Hepatocyte (in vitro differentiated cells): ENCODE measurements around the gene KCNMA1. TPM values are rescaled to one million over a fixed set of nuclear protein-coding genes. Genes with fewer than 3 reads are reported as not detected.

ENCODE experiments used
- DNase-seq: peaks from one replicate; pipeline ENCODE4 v3.0.0-alpha.2; 2016; ENCODE audit warnings: low spot score
- H2AFZ ChIP-seq: fragments of 200-600 bp; sonication (generic); 2 replicates; pipeline ENCODE4 v1.6.0; 2016; ENCODE audit warnings: antibody characterized with exemption, mild to moderate bottlenecking
- H3K27ac ChIP-seq: fragments of 200-600 bp; sonication (generic); 2 replicates; pipeline ENCODE4 v1.5.1; 2016; ENCODE audit warnings: mild to moderate bottlenecking
- H3K27me3 ChIP-seq: fragments of 200-600 bp; sonication (generic); 2 replicates; pipeline ENCODE4 v1.6.1; 2016
- H3K36me3 ChIP-seq: fragments of 200-600 bp; sonication (generic); replicated peaks from 2 replicates; pipeline ENCODE4 v1.5.1; 2016; ENCODE audit warnings: low read depth; ENCODE audit not compliant: insufficient read depth
- H3K4me1 ChIP-seq: fragments of 200-600 bp; sonication (generic); 2 replicates; pipeline ENCODE4 v1.5.1; 2016; ENCODE audit warnings: mild to moderate bottlenecking, moderate library complexity; ENCODE audit not compliant: insufficient read depth
- H3K4me2 ChIP-seq: fragments of 200-600 bp; sonication (generic); 2 replicates; pipeline ENCODE4 v1.6.0; 2016
- H3K4me3 ChIP-seq: fragments of 200-600 bp; sonication (generic); 2 replicates; pipeline ENCODE4 v1.5.1; 2016; ENCODE audit warnings: mild to moderate bottlenecking
- H3K79me2 ChIP-seq: fragments of 200-600 bp; sonication (generic); 2 replicates; pipeline ENCODE4 v1.6.0; 2017; ENCODE audit warnings: mild to moderate bottlenecking
- H3K9me2 ChIP-seq: fragments of 200-600 bp; sonication (generic); replicated peaks from 2 replicates; pipeline ENCODE4 v1.6.0; 2017; ENCODE audit warnings: mild to moderate bottlenecking; ENCODE audit not compliant: insufficient read depth
- H3K9me3 ChIP-seq: fragments of 200-600 bp; sonication (generic); 2 replicates; pipeline ENCODE4 v1.5.1; 2016; ENCODE audit warnings: low read depth, mild to moderate bottlenecking
- H4K20me1 ChIP-seq: fragments of 200-600 bp; sonication (generic); 2 replicates; pipeline ENCODE4 v1.6.0; 2016; ENCODE audit warnings: mild to moderate bottlenecking; ENCODE audit not compliant: insufficient read depth, poor library complexity, severe bottlenecking
- CTCF ChIP-seq: fragments of 200-600 bp; sonication (generic); IDR thresholded peaks from 2 replicates; pipeline ENCODE4 v1.5.1; 2016; ENCODE audit warnings: antibody characterized with exemption, mild to moderate bottlenecking; ENCODE audit not compliant: poor library complexity
- EZH2 ChIP-seq: fragments of 200-600 bp; sonication (generic); IDR thresholded peaks from 2 replicates; pipeline ENCODE4 v1.6.1; 2016; ENCODE audit warnings: antibody characterized with exemption, mild to moderate bottlenecking, borderline replicate concordance
- EZH2phosphoT487 ChIP-seq: fragments of 200-600 bp; sonication (generic); IDR thresholded peaks from one replicate; pipeline ENCODE4 v1.6.1; 2018; ENCODE audit warnings: antibody characterized with exemption, mild to moderate bottlenecking, low read depth, moderate library complexity; ENCODE audit not compliant: unreplicated experiment, severe bottlenecking
- WGBS: methylation state at CpG from one replicate; pipeline ENCODE4 v1.1.6; 2016; ENCODE audit warnings: low lambda C conversion rate; ENCODE audit errors: missing lambda C conversion rate; 5-methylcytosine and 5-hydroxymethylcytosine counted together
- polyA plus RNA-seq: library from polyadenylated mRNA; unstranded; fragments of >200 nt; fragmentation: Nextera tagmentation; extraction: Ambion mirVana; gene quantifications from 2 replicates; pipeline ENCODE4 v1.2.1, GENCODE V29; 2016
- total RNA-seq: library from RNA; depleted of rRNA; stranded (reverse); fragments of >200 nt; gene quantifications from 2 replicates; pipeline ENCODE4 v1.2.3, GENCODE V29; 2014

The KCNMA1 gene
- total and polyA plus RNA-seq, 2 experiments from 2014 or later, result 42.6 to 73.3 TPM

- TF ChIP-seq EZH2phosphoT487, result no peak
- no peak for TF ChIP-seq CTCF
- no peak for TF ChIP-seq EZH2
- H3K27me3 ChIP-seq, result no peaks in the 10 kb centered on the region
- H4K20me1 ChIP-seq, result no peaks in the 10 kb centered on the region
- no peak overlapping the region for H3K4me2 ChIP-seq
- no peaks in the 10 kb centered on the region for H3K79me2 ChIP-seq
- no peak overlapping the region for H3K4me3 ChIP-seq
- WGBS, result 74% methylated on average over 2 of the region's 2 CpGs
- no peak overlapping the region for H3K27ac ChIP-seq
- peaks cover 6% of the 10 kb centered on the region for H3K4me1 ChIP-seq
- H3K9me3 ChIP-seq, result no peaks in the 10 kb centered on the region
- no peak for DNase-seq
- no peak overlapping the region for H2AFZ ChIP-seq
- H3K36me3 ChIP-seq, result no peaks in the 10 kb centered on the region
- H3K9me2 ChIP-seq, result no peaks in the 10 kb centered on the region
These were observed 381.3 kb downstream of the KCNMA1 start for GRCh38 chr10:77256346-77256745.

GRCh38 chr10:77253556-77254064 is 384.0 kb downstream of the KCNMA1 start:
- Histone ChIP-seq H3K9me2 (no peaks in the 10 kb centered on the region), H2AFZ (no peak overlapping the region), H3K36me3 (no peaks in the 10 kb centered on the region), H3K4me2 (no peak overlapping the region), H3K4me3 (no peak overlapping the region), H3K9me3 (no peaks in the 10 kb centered on the region), H3K27me3 (no peaks in the 10 kb centered on the region), H4K20me1 (no peaks in the 10 kb centered on the region), H3K79me2 (no peaks in the 10 kb centered on the region), H3K27ac (no peak overlapping the region), H3K4me1 (peaks cover 6% of the 10 kb centered on the region)
- DNase-seq, result no peak
- TF ChIP-seq EZH2phosphoT487 (no peak), CTCF (no peak), EZH2 (no peak)
- WGBS, result 93% methylated on average over 4 of the region's 4 CpGs

GRCh38 chr10:77253147-77253545 is 384.5 kb downstream of the KCNMA1 start:
- no peaks in the 10 kb centered on the region for H3K27me3 ChIP-seq
- DNase-seq, result no peak
- no peak overlapping the region for H3K4me3 ChIP-seq
- no peaks in the 10 kb centered on the region for H3K36me3 ChIP-seq
- no peak overlapping the region for H3K4me2 ChIP-seq
- no peak overlapping the region for H3K27ac ChIP-seq
- no peaks in the 10 kb centered on the region for H3K79me2 ChIP-seq
- H4K20me1 ChIP-seq, result no peaks in the 10 kb centered on the region
- H3K9me2 ChIP-seq, result no peaks in the 10 kb centered on the region
- no peaks in the 10 kb centered on the region for H3K9me3 ChIP-seq
- TF ChIP-seq CTCF, result no peak
- no peak for TF ChIP-seq EZH2phosphoT487
- no peak for TF ChIP-seq EZH2
- H3K4me1 ChIP-seq, result peaks cover 11% of the 10 kb centered on the region
- H2AFZ ChIP-seq, result no peak overlapping the region
- 88% methylated on average over 1 of the region's 1 CpG for WGBS
